HG03175 (cell line): ENCODE measurements around the gene BTLA.
"Not testable (repeated sequence)": the region's sequence is repeated elsewhere in the genome, so short reads cannot be mapped to it uniquely, and the experiment has no call there.

ENCODE experiments used
- ATAC-seq: cut with Tn5 transposase; IDR thresholded peaks from one replicate; pipeline ENCODE4 v1.9.1; 2021; ENCODE audit warnings: mild to moderate bottlenecking, moderate library complexity; ENCODE audit not compliant: unreplicated experiment

The BTLA gene, protein sequence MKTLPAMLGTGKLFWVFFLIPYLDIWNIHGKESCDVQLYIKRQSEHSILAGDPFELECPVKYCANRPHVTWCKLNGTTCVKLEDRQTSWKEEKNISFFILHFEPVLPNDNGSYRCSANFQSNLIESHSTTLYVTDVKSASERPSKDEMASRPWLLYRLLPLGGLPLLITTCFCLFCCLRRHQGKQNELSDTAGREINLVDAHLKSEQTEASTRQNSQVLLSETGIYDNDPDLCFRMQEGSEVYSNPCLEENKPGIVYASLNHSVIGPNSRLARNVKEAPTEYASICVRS

DNA sequence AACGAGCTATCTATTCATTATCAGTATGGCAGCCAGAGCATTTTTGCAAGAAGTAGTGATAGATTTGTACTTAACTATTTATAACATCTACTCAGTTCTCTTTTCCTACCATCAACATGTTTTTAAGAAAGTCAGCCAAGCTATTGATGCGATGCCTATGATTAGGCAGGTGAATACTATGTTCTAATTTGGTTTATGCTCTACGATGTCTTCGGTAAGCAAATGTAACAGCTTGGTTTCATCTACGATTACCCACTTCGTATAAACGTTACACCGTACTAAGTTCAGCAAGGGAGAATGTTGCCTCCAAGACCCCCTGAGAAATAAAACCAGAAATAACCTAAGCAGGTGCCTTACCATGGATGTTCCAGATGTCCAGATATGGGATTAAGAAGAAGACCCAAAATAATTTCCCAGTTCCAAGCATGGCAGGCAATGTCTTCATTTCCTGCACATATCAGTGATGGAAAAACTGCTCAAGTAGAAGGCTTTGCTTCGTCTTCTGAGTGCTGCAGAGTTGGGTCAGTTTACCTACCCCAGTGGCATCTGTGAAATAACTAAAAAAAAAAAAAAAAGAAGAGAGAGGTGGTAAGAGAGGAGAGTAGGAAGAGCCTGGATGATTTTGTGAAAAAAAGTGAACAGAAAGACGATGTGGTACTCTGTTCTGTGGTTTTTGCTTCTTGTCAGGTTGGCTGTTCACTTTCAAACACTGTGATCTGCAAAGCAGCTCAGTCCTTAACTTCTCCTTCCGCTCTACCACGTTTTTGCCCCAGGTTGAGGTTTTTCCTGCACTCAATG, at the start of gene BTLA:
Gene BTLA, minus strand, starts transcription at position 559 of the 798 bp plus-strand sequence. Its CDS starts 114 bp downstream, at position 445.
- peak; percentile 67 for ATAC-seq

DNA sequence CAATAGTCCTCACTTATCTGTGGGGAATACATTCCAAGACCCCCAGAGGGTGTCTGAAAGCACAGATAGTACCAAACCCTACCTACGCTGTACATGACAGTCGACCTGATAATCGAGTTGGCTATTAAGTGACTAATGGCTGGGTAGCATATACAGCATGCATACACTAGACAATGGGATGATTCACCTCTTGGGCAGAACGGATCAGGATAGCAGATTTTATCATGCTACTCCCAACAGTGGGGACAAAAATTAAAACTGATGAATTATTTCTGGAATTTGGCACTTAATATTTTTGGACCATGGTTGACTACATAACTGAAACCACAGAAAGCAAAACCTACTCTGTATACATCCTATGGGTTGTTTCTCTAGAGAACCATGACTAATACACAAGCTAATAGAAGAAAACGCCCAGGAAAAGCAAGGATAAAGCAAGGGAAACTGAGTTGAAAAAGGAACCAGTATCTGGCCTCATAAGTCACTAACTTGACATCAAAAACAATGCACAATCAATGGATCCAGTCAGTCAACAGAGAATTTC, 47.0 kb upstream of the BTLA start:
- no peak for ATAC-seq

DNA sequence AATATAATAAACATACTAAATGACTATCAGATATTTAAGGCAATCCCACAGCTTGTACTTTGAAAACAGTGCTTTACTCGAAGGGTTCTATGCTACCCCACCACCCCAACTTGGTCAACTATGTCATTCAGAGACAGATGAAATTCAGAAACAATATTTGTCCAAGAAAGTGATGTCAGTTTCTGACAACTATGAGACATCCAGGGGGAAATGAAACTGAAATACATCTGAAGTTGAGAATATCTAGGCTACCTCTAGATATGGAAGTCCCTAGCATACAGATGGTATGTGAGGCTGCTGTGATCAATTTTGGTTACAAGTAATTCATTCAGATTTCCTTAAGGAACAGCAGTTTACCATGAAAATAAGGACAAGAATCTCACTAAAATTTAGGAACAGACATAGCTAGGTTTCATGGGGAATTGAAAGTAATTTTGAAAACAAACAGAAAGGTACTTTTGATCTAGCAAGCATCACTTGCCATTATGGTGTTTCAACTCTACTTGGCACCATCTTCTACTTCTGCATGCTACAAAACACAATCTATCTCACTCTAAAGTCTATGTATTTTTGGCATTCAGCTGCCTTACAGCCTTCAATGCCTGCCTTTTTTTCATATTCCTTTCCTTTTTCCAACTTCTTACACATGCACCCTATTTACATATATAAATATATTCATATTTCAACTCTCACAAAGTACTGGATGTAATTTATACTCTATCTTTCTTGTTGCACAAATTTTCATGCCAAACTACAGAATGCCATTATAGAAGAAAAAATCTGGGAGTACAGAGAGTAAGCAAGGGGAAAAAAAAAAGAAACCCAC, 40.8 kb upstream of the BTLA start:
- ATAC-seq, result peak; percentile 95

DNA sequence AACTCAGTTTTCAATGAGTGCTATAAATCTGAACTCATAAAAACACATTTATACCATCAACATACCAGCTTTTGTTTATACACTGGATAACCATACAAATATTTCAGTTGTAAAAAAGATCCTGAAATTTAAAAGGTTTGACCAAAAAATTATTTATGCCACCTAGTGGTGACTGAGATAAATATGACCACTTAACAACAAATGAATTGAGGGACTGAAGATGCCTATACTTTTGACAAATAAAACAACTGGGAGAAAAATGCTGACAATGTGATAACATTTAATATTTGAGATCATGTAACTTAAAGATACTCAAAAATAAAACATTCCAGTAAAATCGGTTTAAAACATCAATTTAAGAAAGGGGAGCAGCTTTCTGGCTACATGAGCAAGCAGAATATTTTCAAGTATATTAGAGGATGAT, 32.1 kb upstream of the BTLA start:
- ATAC-seq, result no peak

DNA sequence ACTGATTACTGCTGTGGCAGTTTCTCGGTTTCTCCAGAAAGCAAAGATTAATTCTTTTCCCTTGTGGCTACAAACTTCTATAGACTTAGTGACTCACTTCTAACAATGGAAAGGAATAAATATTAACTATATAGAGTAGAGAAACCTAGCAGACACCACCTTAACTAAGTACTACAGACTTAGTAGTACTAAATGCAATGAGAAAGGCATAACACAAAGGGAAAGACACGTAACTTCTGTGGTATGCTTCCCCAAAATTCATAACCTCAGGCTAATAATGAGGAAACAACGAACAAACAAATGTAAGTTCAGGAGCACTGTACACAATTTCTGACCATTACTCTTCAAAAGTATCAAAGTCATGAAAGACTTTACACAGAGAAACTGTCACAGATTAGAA, 31.3 kb upstream of the BTLA start:
- no peak for ATAC-seq

DNA sequence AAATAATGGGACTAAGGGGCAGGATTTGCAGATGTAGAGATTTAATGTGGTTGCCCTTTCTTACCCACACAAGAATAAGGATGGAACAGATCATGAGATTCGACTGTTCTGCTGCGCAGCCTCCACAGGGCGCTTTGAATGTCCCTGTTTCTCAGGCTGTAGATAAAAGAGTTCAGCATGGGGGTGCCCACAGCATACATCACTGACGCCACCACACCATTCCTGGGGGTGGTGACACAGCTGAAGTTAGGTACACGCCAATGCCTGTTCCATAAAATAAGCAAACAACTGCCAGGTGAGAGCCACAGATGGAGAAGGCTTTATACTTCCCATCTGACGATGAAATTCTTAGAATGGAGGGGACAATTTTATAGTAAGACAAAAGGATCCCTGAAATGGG, 24.9 kb upstream of the BTLA start:
- not testable (repeated sequence) for ATAC-seq

DNA sequence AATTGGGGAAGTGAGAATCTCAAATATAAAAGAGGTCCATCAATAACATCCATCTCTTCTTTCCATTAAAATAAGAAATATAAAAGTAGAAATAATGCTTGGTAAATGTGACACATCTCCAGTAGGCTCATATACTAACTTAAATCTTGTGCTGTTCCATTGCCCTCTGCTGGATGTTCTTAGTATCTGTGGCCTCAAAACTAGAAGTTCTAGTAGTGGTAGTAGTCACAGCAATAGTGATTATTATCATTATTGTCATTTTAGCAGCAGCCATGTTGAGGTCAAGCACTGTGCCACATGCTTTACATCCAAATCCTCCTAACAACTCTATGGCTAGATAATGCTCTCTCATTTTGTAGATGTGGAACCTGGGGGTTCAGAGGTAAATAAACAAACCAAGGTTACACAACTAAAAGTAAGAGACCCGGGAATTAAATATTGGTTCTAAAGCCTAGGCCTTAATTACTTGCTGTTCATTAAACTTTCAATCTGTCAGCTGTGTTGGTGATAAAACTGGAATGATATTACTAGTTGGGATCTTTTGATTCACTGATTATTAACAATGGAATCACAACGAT, 20.2 kb upstream of the BTLA start:
- ATAC-seq, result peak; percentile 47

DNA sequence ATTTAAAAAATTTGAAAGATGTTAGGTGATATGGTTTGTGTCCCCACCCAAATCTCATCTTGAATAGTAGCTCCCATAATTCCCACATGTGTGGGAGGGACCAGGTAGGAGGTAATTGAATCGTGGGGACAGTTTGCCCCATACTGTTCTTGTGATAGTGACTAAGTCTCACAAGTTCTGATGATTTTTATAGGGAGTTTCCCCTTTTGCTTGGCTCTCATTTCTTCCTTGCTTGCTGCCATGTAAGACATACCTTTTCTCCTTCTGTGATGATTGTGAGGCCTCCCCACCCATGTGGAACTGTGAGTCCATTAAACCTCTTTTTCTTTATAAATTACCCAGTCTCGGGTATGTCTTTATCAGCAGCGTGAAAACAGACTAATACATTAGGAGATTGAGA, 19.7 kb upstream of the BTLA start:
- ATAC-seq, result not testable (repeated sequence)

DNA sequence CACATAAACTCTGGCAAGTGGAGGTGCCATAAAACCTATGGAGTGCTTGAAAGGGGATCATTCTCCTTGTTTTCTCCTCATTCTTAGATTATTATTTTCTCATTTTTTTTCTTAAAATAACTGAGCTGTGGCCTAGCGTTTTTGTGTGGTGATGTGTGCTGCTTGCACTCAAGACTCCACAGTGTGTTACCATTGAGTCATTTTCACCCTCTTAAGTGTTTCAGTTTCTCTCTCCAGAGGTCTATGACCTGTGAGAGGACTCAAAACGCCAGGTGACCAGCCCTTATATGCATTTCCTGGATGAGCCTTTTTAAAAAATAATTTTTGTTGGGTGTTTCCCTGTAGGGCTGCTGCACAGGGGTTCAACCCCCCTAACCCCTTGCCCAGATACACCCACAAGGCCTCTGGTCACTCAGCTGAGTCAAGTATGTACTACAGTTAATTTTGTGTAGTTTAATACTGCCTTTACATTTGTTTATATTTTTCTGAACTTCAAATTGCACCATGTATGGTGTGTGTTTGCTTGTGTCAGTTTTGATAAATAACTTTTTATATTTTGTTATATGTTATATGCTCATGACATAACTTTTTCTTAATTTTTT, 15.4 kb upstream of the BTLA start:
- peak; percentile 100 for ATAC-seq

DNA sequence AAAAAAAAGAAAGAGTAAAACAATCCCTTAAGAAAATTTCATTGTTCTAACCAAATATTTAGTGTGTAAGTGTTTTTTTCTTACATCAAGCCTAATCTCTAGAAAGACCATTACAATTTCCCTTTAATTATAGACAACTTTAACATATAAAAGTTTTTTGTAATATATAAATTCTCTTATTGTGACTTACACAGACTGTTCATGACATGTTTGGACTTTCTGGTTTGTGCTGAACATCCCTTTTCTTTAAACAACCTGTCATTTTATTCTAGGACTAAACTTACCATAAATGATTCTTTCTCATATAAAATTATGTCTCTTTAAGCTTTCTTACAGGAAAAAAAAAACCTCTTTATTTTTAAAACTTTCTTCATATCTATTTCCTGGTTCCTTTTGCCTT, 13.0 kb upstream of the BTLA start:
- no peak for ATAC-seq

DNA sequence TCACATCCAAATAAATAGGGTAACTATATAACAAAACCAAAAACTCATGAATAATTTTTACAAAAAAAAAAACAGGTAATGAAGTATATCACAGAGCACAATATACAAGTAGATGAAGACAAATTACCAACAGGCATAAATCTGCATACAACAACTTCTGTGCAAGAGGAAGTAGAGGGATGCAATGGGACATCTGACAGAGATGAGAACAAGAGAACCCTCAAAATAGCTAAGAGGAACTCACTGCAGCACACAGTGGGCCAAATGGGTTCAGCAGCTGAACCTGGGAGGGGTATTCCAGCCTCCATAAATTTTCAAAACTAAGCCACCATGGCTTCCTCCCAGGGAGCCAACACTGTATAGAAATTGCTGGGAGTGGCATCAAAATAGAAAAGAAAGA, 9.6 kb upstream of the BTLA start:
- ATAC-seq, result no peak

DNA sequence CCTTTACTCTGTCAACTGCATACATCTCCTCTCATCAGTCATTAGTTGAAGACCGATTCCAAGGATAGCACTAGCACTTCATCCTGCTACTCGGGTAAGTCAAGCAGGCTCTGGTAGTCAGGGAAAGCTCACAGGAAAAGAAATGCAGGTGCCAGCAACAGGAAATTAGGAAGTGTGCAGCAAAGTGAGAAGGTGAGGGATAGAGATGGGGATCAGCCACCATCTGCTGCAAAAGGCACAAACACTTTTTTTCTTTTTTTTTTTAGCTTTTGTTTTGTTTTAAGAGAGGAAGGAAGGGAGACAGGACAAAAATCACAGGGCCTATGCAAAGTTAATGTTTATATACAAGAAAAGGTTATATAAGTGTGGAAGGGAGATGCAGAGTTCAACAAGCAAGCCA, 9.0 kb upstream of the BTLA start:
- ATAC-seq, result no peak

DNA sequence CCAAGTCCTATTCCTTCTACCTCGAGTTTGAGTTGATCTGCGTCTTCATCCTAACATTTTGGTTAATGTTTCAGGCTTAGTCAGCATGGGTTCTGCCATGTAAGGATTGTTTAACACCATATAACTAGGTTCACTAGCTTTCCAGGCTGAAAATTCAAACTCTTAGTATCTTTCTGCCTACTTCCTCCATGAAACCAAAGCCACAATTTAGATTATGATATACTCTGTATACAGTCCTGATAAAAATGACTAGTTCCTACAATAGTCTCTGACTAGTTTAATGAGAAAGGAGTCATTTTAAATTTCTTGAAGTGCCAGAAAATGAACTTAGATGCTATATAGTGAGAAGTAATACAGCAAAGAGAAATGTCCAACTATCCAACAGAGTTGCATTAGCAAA, 6.6 kb upstream of the BTLA start:
- no peak for ATAC-seq

DNA sequence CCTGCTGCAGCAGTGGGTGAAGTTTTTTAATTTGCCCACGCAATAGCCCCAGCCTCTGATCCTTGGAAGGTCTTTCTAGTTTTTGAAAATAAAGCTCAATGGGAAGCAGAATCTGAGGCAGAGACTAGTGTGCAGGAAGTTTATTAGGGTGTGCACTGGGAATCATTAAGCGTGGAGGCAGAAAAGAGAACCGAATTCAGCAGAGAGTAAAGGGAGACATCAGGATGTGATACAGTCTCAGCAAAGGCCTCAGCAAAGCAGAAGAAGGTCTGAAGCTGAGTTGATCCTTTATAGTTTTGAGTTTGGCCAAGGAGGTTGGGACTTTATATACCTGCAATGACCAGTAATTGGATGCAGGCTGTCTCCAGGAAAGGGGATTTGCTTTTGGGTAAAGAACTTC, 4.9 kb upstream of the BTLA start:
- no peak for ATAC-seq

DNA sequence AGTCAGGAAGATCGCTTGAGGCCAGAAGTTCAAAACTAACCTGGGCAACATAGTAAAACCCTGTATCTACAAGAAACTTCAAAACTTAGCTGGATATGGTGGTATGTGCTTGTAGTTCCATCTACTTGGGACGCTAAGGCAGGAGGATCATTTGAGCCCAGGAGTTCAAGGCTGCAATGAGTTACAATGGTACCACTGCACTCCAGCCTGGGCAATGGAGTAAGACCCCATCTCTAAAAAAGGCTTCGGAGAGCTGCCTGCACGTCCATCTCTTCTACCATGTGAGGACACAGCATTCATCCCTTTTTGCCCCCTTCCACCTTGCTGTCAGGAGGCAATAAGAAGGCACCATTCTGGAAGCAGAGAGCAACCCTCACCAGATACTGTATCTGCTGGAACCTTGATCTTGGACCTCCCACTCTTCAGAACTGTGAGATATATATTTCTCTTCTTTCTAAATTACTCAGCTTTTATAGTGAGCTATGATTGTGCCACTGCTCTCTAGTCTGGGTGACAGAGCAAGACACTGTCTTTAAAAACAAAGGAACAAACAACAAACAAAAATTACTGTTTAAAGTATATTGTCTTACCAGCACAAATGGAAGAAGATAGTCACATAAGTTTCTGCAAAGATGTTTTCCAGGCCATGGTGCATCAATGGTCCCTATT, 4.2 kb upstream of the BTLA start:
- ATAC-seq, result no peak

DNA sequence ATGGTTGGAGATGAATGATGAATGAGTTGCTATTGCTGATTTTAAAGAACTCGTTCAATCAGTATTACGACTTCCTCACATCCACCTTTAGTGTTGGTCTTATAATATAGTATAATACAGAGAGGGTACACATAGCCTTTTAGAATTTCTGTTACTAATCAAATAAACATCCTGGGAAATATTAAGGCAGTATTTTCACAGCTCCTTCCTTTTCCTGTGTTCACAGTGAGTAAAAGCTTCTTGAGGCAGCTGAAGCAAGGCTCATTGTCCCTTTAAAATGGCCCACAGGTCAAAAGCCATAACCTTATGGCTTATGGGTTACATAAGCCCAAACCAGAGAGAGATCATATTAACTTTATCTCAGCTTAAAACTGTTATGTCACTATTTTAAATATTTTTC, 1.3 kb upstream of the BTLA start:
- ATAC-seq, result no peak

DNA sequence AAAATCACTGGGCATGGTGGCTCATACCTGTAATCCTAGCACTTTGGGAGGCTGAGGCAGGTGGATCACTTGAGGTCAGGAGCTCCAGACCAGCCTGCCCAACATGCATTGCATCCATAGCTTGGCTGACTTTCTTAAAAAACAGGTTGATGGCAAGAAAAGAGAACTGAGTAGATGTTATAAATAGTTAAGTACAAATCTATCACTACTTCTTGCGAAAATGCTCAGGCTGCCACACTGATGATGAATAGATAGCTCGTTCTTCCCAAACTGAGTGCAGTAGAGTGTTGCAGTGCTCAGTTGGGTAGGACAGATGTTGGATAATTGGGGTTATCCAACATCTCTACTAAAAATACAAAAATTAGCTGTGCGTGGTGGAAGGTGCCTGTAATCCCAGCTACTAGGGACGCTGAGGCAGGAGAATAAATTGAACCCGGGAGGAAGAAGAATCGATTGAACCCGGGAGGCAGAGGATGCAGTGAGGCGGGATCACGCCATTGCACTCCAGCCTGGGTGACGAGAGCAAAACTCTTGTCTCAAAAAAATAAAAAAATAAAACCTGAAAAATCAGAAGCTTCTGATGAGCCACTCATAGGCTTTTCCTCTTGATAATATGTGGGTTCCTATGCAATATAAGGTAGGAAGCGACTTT, 1.2 kb downstream of the BTLA start:
- no peak for ATAC-seq

DNA sequence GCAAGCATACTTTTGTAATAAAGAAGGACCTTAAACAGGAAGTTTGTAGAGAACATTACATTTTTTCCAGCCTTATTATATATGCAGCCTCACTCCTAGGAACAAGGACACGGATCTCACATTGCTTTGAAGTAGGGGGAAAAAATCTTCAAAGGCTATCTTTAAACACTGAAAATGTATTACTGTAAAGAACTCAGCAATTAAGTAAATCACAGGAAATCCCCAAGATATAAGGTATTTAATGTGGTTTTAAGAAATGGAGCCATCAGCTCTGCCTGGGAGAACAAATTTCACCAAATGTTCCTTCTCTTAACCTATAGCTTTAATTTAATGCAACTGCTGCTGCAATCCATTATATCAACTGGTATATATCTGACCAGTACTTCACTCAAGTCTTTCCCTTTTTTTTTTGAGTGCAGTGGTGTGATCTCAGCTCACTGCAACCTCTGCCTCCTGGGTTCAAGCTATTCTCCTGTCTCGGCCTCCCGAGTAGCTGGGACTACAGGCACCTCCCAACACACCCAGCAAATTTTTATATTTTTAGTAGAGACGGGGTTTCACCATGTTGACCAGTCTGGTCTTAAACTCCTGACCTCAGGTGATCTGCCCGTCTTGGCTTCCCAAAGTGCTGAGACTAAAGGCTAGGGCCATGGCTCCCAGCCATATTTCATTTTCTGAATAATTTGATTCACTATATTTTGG, 2.8 kb downstream of the BTLA start:
- ATAC-seq, result no peak

DNA sequence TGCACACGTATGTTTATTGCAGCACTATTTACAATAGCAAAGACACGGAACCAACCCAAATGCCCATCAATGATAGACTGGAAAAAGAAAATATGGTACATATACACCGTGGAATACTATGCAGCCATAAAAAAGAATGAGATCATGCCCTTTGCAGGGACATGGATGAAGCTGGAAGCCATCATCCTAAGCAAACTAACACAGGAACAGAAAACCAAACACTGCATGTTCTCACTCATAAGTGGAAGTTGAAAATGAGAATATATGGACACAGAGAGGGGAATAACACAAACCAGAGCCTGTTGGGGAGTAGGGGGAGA, 4.9 kb downstream of the BTLA start:
- ATAC-seq, result not testable (repeated sequence)
